ENCODE data around the gene AMMECR1. TPM values are rescaled to one million over a fixed set of nuclear protein-coding genes. Genes with fewer than 3 reads are reported as not detected.

The AMMECR1 gene
- total and polyA plus RNA-seq, 2 of the 4 experiments (the other 2 are of a cell fraction) = 7.0 to 11.3 TPM

DNA sequence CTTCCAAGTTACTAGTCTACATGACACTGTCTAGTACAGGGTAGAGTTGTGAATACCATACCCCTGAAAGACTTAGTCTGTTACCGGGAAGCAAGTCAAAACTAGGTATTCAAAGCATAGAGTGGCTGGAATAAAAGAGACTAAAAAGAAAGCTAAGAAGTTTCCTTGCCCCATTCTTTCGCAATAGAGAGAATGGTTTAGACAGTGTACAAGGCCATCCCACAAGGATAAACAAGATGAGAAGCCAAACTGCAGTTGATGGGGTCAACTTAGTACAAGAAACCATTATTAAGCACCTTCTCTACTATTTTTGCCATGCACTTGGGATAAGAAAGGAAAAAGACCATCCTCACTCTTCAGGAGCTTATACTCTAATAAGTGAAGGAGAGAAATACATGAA lies 30.3 kb downstream of the AMMECR1 start:
- H3K79me1 ChIP-seq (ENCODE audit: low read depth in 1 of 2, low read length in 2 of 2) = peaks cover 5 to 24% of the 10 kb centered on the region in 2 experiments; a peak in 3 of 4 replicates
- in situ Hi-C loops (cut with MboI; ENCODE audit: low sequenced_read_pairs) = no loop called here
- no peaks in the 10 kb centered on the region for H3K36me3 ChIP-seq (ENCODE audit: control insufficient read depth, insufficient read depth, low read length)
- peak; percentile 92 for TF ChIP-seq CEBPB (IDR thresholded peaks at IDR 0.05; ENCODE audit: low read depth, low read length)
- TF ChIP-seq SMC3 (IDR thresholded peaks at IDR 0.05; ENCODE audit: low read depth, low read length) = no peak
- CTCF ChIA-PET = no interaction called here
- no peak overlapping the region for H3K4me3 ChIP-seq (ENCODE audit: insufficient read depth, low read depth, low read length)
- DNase-seq = peak; percentile 62
- H2BK20ac ChIP-seq (ENCODE audit: low read depth, low read length) = no peak overlapping the region
- peak overlapping the region; percentile 58; the same call in 1 of the 2 replicates for H2BK120ac ChIP-seq (ENCODE audit: low read depth, low read length)
- H4K20me1 ChIP-seq (ENCODE audit: insufficient read depth, low read length) = no peaks in the 10 kb centered on the region
- H2BK15ac ChIP-seq (ENCODE audit: low read depth, low read length) = 0 out of 3 replicates have a peak overlapping the region, but pooled peaks have one; percentile 85
- no peak overlapping the region for H3K23ac ChIP-seq (ENCODE audit: low read depth, low read length)
- dilution Hi-C loops (cut with HindIII; ENCODE audit: low sequenced_read_pairs, unreplicated experiment) = no loop called here
- H2AK5ac ChIP-seq (ENCODE audit: low read depth, low read length) = no peak overlapping the region
- no peak overlapping the region for H3K14ac ChIP-seq (replicated peaks; ENCODE audit: low read depth, low read length)
- H3K56ac ChIP-seq (ENCODE audit: extremely low read depth, insufficient read depth, low read length) = no peak overlapping the region
- H3K9me1 ChIP-seq (ENCODE audit: insufficient read depth, low read length) = no peaks in the 10 kb centered on the region; the same call in 1 of the 2 replicates
- H3K27me3 ChIP-seq (ENCODE audit: control insufficient read depth, insufficient read depth, low read length) = no peaks in the 10 kb centered on the region
- BruUV-seq (replicated peaks) = no TSS peak
- intact Hi-C loops (cut with micrococcal nuclease) = loop anchor here (2.0 kb wide), 1 partner anchor 53 kb away; no protein-coding TSS in a partner anchor
- H3K18ac ChIP-seq (ENCODE audit: low read depth, low read length) = peak overlapping the region; percentile 88; the same call in 1 of the 2 replicates
- no peak overlapping the region for H4K8ac ChIP-seq (ENCODE audit: low read depth in 2 of 2, low read length in 2 of 2)
- no peak overlapping the region for H4K91ac ChIP-seq (ENCODE audit: insufficient read depth, low read depth, low read length)
- H3K9me3 ChIP-seq (ENCODE audit: control insufficient read depth, insufficient read depth, low read length) = peaks cover 2% of the 10 kb centered on the region; the same call in 1 of the 2 replicates
- no peak overlapping the region for H2AK9ac ChIP-seq (replicated peaks; ENCODE audit: low read depth, low read length, poor library complexity)
- H3K4me1 ChIP-seq (ENCODE audit: control insufficient read depth, insufficient read depth, low read length) = peaks cover 15% of the 10 kb centered on the region
- no peak overlapping the region for H4K5ac ChIP-seq (ENCODE audit: low read depth, low read length)
- H3K9ac ChIP-seq (ENCODE audit: low read depth, low read length) = no peak overlapping the region
- H2BK5ac ChIP-seq (ENCODE audit: low read depth, low read length, poor library complexity, severe bottlenecking) = peak overlapping the region; percentile 89
- ATAC-seq (ENCODE audit: low read depth) = no peak; the same call in 1 of the 2 replicates
- POLR2A ChIA-PET (ENCODE audit: unreplicated experiment) = no interaction called here
- H3K4me2 ChIP-seq (ENCODE audit: low read depth, low read length) = peak overlapping the region; percentile 78; the same call in 1 of the 2 replicates
- H2AFZ ChIP-seq (replicated peaks; ENCODE audit: low read length, poor library complexity) = no peak overlapping the region
- H3K27ac ChIP-seq (ENCODE audit: insufficient read depth, low read length) = peak overlapping the region; percentile 65; the same call in 1 of the 2 replicates
- WGBS, 2 experiments (ENCODE audit: extremely low coverage in 2 of 2, insufficient read length in 1 of 2) = no CpG with 5 or more reads among the region's 2 CpGs
- H3K4ac ChIP-seq (ENCODE audit: low read depth, low read length) = no peak overlapping the region
